ENCODE results near the gene ACSS1. TPM values are rescaled to one million over a fixed set of nuclear protein-coding genes. Genes with fewer than 3 reads are reported as not detected.

ACSS1 gene
- total RNA-seq, 5 donors from 2014 or later (not counting 1 experiment from before 2014, with no cell fraction given): 39.1 to 59.6 (median 57.7) TPM

GRCh38 chr20:25020901-25021301 is 37.0 kb downstream of the ACSS1 start:
- no peaks in the 10 kb centered on the region for H3K9me3 Mint-ChIP-seq
- no peak overlapping the region for H3K27ac ChIP-seq (ENCODE audit: low read length)
- DNase-seq: no peak
- H3K27me3 ChIP-seq (replicated peaks in 1 of 2; ENCODE audit: control insufficient read depth in 2 of 2, extremely low read depth in 1 of 2, insufficient read depth in 2 of 2, low read length in 1 of 2): no peaks in the 10 kb centered on the region
- ChIA-PET POLR2A (no interaction called here), CTCF (no interaction called here)
- H3K4me3 ChIP-seq (ENCODE audit: control insufficient read depth in 1 of 2, extremely low read depth in 1 of 2, low read length in 1 of 2): no peak overlapping the region
- ATAC-seq (replicated peaks in 1 of 4): no peak
- H3K9me3 ChIP-seq: no peaks in the 10 kb centered on the region
- H3K27ac Mint-ChIP-seq: no peak overlapping the region
- no peak overlapping the region for H3K4me3 Mint-ChIP-seq
- H3K36me3 Mint-ChIP-seq: peaks cover 54% of the 10 kb centered on the region
- 92% methylated on average over 6 of the region's 6 CpGs for WGBS (ENCODE audit: insufficient coverage)
- H3K4me1 ChIP-seq (ENCODE audit: control insufficient read depth in 1 of 2, extremely low read depth in 1 of 2, insufficient read depth in 2 of 2, low read length in 2 of 2): peaks cover 0 to 19% of the 10 kb centered on the region in 2 experiments
- no peaks in the 10 kb centered on the region for H3K27me3 Mint-ChIP-seq
- peaks cover 7 to 16% (median 13%) of the 10 kb centered on the region in 3 donors for H3K4me1 Mint-ChIP-seq
- H3K36me3 ChIP-seq (ENCODE audit: control insufficient read depth in 2 of 2, extremely low read depth in 1 of 2, insufficient read depth in 1 of 2, low read length in 1 of 2): peaks cover 14 to 74% of the 10 kb centered on the region in 2 donors

GRCh38 chr20:25020345-25020744 is 37.6 kb downstream of the ACSS1 start:
- H3K36me3 ChIP-seq (ENCODE audit: control insufficient read depth in 2 of 2, extremely low read depth in 1 of 2, insufficient read depth in 1 of 2, low read length in 1 of 2): peaks cover 14 to 71% of the 10 kb centered on the region in 2 donors
- no peak for ATAC-seq (replicated peaks in 1 of 4)
- no peaks in the 10 kb centered on the region for H3K27me3 Mint-ChIP-seq

GRCh38 chr20:25019381-25020155 is 38.4 kb downstream of the ACSS1 start:
- ChIA-PET POLR2A (interaction anchor here in 1 of 2 donors (0.5 kb wide), 1 partner anchor 17 kb away, joined by 3 read pairs; no protein-coding TSS in a partner anchor), CTCF (no interaction called here)
- H3K27me3 Mint-ChIP-seq: no peaks in the 10 kb centered on the region
- no peaks in the 10 kb centered on the region for H3K9me3 Mint-ChIP-seq
- H3K27me3 ChIP-seq (replicated peaks in 1 of 2; ENCODE audit: control insufficient read depth in 2 of 2, extremely low read depth in 1 of 2, insufficient read depth in 2 of 2, low read length in 1 of 2): no peaks in the 10 kb centered on the region
- no peak overlapping the region for H3K27ac ChIP-seq (ENCODE audit: low read length)
- DNase-seq (no peak), ATAC-seq (replicated peaks in 1 of 4) (no peak)
- H3K27ac Mint-ChIP-seq: no peak overlapping the region
- H3K9me3 ChIP-seq: no peaks in the 10 kb centered on the region
- peaks cover 7 to 9% (median 8%) of the 10 kb centered on the region in 3 donors for H3K4me1 Mint-ChIP-seq
- H3K4me3 Mint-ChIP-seq: no peak overlapping the region
- H3K4me3 ChIP-seq (ENCODE audit: control insufficient read depth in 1 of 2, extremely low read depth in 1 of 2, low read length in 1 of 2): no peak overlapping the region
- peaks cover 9 to 70% of the 10 kb centered on the region in 2 donors for H3K36me3 ChIP-seq (ENCODE audit: control insufficient read depth in 2 of 2, extremely low read depth in 1 of 2, insufficient read depth in 1 of 2, low read length in 1 of 2)
- 98% methylated on average over 14 of the region's 16 CpGs for WGBS (ENCODE audit: insufficient coverage)
- peaks cover 0 to 9% of the 10 kb centered on the region in 2 experiments for H3K4me1 ChIP-seq (ENCODE audit: control insufficient read depth in 1 of 2, extremely low read depth in 1 of 2, insufficient read depth in 2 of 2, low read length in 2 of 2)
- peaks cover 57% of the 10 kb centered on the region for H3K36me3 Mint-ChIP-seq

More at GRCh38 chr20:25020345-25020744, 37.6 kb downstream of the ACSS1 start:
- H3K9me3 ChIP-seq: no peaks in the 10 kb centered on the region
- POLR2A ChIA-PET: no interaction called here
- no peak for DNase-seq
- Mint-ChIP-seq H3K36me3 (peaks cover 57% of the 10 kb centered on the region), H3K27ac (no peak overlapping the region), H3K9me3 (no peaks in the 10 kb centered on the region), H3K4me3 (no peak overlapping the region), H3K4me1 (peaks cover 7 to 12% (median 10%) of the 10 kb centered on the region in 3 donors)
- WGBS (ENCODE audit: insufficient coverage): 100% methylated on average over 4 of the region's 5 CpGs
- no peak overlapping the region for H3K27ac ChIP-seq (ENCODE audit: low read length)
- peaks cover 0 to 16% of the 10 kb centered on the region in 2 experiments for H3K4me1 ChIP-seq (ENCODE audit: control insufficient read depth in 1 of 2, extremely low read depth in 1 of 2, insufficient read depth in 2 of 2, low read length in 2 of 2)
- H3K4me3 ChIP-seq (ENCODE audit: control insufficient read depth in 1 of 2, extremely low read depth in 1 of 2, low read length in 1 of 2): no peak overlapping the region
- no peaks in the 10 kb centered on the region for H3K27me3 ChIP-seq (replicated peaks in 1 of 2; ENCODE audit: control insufficient read depth in 2 of 2, extremely low read depth in 1 of 2, insufficient read depth in 2 of 2, low read length in 1 of 2)
- CTCF ChIA-PET: no interaction called here

- H3K27ac ChIP-seq (ENCODE audit: low read length): no peak overlapping the region
- H3K36me3 ChIP-seq (ENCODE audit: control insufficient read depth in 2 of 2, extremely low read depth in 1 of 2, insufficient read depth in 1 of 2, low read length in 1 of 2): peaks cover 9 to 70% of the 10 kb centered on the region in 2 donors
These were observed 39.1 kb downstream of the ACSS1 start for GRCh38 chr20:25018841-25019240.

GRCh38 chr20:25018425-25018824 is 39.5 kb downstream of the ACSS1 start:
- WGBS (ENCODE audit: insufficient coverage): no CpG with 5 or more reads among the region's 2 CpGs
- Mint-ChIP-seq H3K27ac (no peak overlapping the region), H3K4me1 (peaks cover 0 to 3% (median 2%) of the 10 kb centered on the region in 3 donors), H3K9me3 (no peaks in the 10 kb centered on the region), H3K27me3 (no peaks in the 10 kb centered on the region), H3K4me3 (no peak overlapping the region), H3K36me3 (peaks cover 55% of the 10 kb centered on the region)
- Histone ChIP-seq H3K4me3 (ENCODE audit: control insufficient read depth in 1 of 2, extremely low read depth in 1 of 2, low read length in 1 of 2) (no peak overlapping the region), H3K27ac (ENCODE audit: low read length) (no peak overlapping the region), H3K36me3 (ENCODE audit: control insufficient read depth in 2 of 2, extremely low read depth in 1 of 2, insufficient read depth in 1 of 2, low read length in 1 of 2) (peaks cover 9 to 70% of the 10 kb centered on the region in 2 donors), H3K9me3 (no peaks in the 10 kb centered on the region), H3K27me3 (replicated peaks in 1 of 2; ENCODE audit: control insufficient read depth in 2 of 2, extremely low read depth in 1 of 2, insufficient read depth in 2 of 2, low read length in 1 of 2) (no peaks in the 10 kb centered on the region), H3K4me1 (ENCODE audit: control insufficient read depth in 1 of 2, extremely low read depth in 1 of 2, insufficient read depth in 2 of 2, low read length in 2 of 2) (peaks cover 0 to 2% of the 10 kb centered on the region in 2 experiments)
- POLR2A ChIA-PET: no interaction called here
- ATAC-seq (replicated peaks in 1 of 4) (no peak), DNase-seq (no peak)
- CTCF ChIA-PET: no interaction called here

More at GRCh38 chr20:25018841-25019240, 39.1 kb downstream of the ACSS1 start:
- Mint-ChIP-seq H3K36me3 (peaks cover 59% of the 10 kb centered on the region), H3K27me3 (no peaks in the 10 kb centered on the region), H3K4me1 (peaks cover 3 to 7% (median 6%) of the 10 kb centered on the region in 3 donors), H3K27ac (no peak overlapping the region), H3K9me3 (no peaks in the 10 kb centered on the region), H3K4me3 (no peak overlapping the region)
- ATAC-seq (replicated peaks in 1 of 4): no peak
- no peak for DNase-seq
- WGBS (ENCODE audit: insufficient coverage): 93% methylated on average over 5 of the region's 6 CpGs
- ChIA-PET POLR2A (no interaction called here), CTCF (no interaction called here)
- H3K4me1 ChIP-seq (ENCODE audit: control insufficient read depth in 1 of 2, extremely low read depth in 1 of 2, insufficient read depth in 2 of 2, low read length in 2 of 2): peaks cover 0 to 2% of the 10 kb centered on the region in 2 experiments
- H3K9me3 ChIP-seq: no peaks in the 10 kb centered on the region
- no peaks in the 10 kb centered on the region for H3K27me3 ChIP-seq (replicated peaks in 1 of 2; ENCODE audit: control insufficient read depth in 2 of 2, extremely low read depth in 1 of 2, insufficient read depth in 2 of 2, low read length in 1 of 2)
- no peak overlapping the region for H3K4me3 ChIP-seq (ENCODE audit: control insufficient read depth in 1 of 2, extremely low read depth in 1 of 2, low read length in 1 of 2)

- no peaks in the 10 kb centered on the region for H3K4me1 ChIP-seq (ENCODE audit: control insufficient read depth in 1 of 2, extremely low read depth in 1 of 2, insufficient read depth in 2 of 2, low read length in 2 of 2)
- Mint-ChIP-seq H3K27me3 (no peaks in the 10 kb centered on the region), H3K4me3 (no peak overlapping the region), H3K9me3 (no peaks in the 10 kb centered on the region), H3K27ac (no peak overlapping the region), H3K36me3 (peaks cover 59% of the 10 kb centered on the region), H3K4me1 (no peaks in the 10 kb centered on the region)
- no peak overlapping the region for H3K27ac ChIP-seq (ENCODE audit: low read length)
- WGBS (ENCODE audit: insufficient coverage): 96% methylated on average over 14 of the region's 14 CpGs
- no peak for ATAC-seq (replicated peaks in 1 of 4)
- no peak for DNase-seq
- H3K9me3 ChIP-seq: no peaks in the 10 kb centered on the region
- H3K36me3 ChIP-seq (ENCODE audit: control insufficient read depth in 2 of 2, extremely low read depth in 1 of 2, insufficient read depth in 1 of 2, low read length in 1 of 2): peaks cover 5 to 72% of the 10 kb centered on the region in 2 donors
- CTCF ChIA-PET: no interaction called here
- H3K27me3 ChIP-seq (replicated peaks in 1 of 2; ENCODE audit: control insufficient read depth in 2 of 2, extremely low read depth in 1 of 2, insufficient read depth in 2 of 2, low read length in 1 of 2): no peaks in the 10 kb centered on the region
- H3K4me3 ChIP-seq (ENCODE audit: control insufficient read depth in 1 of 2, extremely low read depth in 1 of 2, low read length in 1 of 2): no peak overlapping the region
- POLR2A ChIA-PET: no interaction called here
These were observed 40.6 kb downstream of the ACSS1 start for GRCh38 chr20:25017257-25017803.
